Measurements from ENCODE around the gene MEG3.

The MEG3 gene

GRCh38 chr14:100890061-100890850 lies 64.3 kb downstream of the MEG3 start:
- no peak for DNase-seq (ENCODE audit: low read depth)
- no peak overlapping the region for H3K4me3 ChIP-seq (ENCODE audit: low read length)
- TF ChIP-seq, protein P1, sequence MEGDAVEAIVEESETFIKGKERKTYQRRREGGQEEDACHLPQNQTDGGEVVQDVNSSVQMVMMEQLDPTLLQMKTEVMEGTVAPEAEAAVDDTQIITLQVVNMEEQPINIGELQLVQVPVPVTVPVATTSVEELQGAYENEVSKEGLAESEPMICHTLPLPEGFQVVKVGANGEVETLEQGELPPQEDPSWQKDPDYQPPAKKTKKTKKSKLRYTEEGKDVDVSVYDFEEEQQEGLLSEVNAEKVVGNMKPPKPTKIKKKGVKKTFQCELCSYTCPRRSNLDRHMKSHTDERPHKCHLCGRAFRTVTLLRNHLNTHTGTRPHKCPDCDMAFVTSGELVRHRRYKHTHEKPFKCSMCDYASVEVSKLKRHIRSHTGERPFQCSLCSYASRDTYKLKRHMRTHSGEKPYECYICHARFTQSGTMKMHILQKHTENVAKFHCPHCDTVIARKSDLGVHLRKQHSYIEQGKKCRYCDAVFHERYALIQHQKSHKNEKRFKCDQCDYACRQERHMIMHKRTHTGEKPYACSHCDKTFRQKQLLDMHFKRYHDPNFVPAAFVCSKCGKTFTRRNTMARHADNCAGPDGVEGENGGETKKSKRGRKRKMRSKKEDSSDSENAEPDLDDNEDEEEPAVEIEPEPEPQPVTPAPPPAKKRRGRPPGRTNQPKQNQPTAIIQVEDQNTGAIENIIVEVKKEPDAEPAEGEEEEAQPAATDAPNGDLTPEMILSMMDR (conservative IDR thresholded peaks at IDR 0.05; ENCODE audit: low read length), result no peak

DNA sequence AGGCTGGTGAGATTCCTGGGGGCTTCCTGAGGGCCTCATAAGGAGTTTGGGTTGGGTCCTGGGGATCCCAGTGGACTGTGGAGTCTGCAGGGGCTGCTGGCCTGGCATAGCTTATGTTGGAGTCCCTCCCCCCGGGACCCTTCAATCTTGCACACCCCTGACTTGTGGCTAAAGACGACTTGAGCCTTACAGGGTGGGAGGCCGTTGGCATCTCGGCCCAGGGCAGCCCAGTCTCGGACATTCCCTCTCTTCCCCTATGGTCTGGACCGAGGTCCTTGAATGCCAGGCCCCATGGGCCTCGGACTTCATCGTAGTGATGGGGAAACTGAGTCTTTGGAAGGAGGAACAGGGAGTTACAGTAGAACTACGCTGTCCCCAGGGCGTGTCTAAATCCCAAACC lies 65.1 kb downstream of the MEG3 start:
- H3K4me3 ChIP-seq (ENCODE audit: low read length), result no peak overlapping the region
- TF ChIP-seq, protein P1 (conservative IDR thresholded peaks at IDR 0.05; ENCODE audit: low read length), result no peak
- no peak for DNase-seq (ENCODE audit: low read depth)

DNA sequence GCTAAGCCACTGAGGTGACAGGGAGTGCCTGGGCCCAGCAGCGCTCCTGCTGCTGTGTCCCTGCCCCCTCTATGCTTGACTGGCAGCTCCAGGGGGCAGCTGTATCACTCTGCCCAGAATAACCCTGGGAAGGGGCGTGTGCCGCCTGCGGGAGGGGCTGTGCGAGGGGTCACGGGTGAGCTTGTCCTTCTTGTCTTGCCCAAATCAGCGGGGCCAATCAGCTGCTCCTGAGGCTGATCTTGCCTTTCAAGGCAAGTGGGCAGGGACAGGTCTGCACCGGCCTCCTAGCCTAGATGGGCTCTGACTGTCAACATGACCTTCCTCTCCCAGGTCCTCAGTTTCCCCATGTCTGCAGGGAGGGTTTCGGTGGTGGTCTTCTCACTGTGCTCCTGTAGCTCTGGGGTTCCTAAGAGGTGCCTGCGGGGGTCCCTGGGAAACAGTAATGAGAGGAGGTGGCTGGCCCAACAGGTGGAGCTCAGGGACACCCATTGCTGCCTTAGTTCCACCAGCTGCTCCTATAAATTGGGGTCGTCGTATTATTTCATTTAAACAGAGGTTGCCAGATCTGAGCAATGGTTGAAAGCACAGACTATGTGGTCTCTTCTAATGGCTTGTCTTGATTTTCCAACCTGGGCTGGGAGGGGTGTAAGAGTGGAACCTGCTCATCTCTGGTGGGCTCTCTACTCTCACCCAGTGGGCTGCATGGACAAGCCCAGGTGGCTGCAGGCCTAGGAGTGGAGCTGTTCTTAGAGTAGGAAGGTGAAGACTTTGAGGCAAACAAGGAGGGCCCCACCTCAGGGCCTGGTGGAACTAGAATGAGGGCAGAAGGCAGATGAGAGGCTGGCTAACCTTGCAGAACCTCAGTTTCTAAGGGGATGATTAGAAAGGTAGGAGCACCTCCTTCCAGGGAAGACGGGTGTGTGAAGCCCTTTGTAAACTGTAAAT lies 65.9 kb downstream of the MEG3 start:
- TF ChIP-seq, protein P1 (conservative IDR thresholded peaks at IDR 0.05; ENCODE audit: low read length), result no peak
- DNase-seq (ENCODE audit: low read depth), result no peak
- H3K4me3 ChIP-seq (ENCODE audit: low read length), result no peak overlapping the region

DNA sequence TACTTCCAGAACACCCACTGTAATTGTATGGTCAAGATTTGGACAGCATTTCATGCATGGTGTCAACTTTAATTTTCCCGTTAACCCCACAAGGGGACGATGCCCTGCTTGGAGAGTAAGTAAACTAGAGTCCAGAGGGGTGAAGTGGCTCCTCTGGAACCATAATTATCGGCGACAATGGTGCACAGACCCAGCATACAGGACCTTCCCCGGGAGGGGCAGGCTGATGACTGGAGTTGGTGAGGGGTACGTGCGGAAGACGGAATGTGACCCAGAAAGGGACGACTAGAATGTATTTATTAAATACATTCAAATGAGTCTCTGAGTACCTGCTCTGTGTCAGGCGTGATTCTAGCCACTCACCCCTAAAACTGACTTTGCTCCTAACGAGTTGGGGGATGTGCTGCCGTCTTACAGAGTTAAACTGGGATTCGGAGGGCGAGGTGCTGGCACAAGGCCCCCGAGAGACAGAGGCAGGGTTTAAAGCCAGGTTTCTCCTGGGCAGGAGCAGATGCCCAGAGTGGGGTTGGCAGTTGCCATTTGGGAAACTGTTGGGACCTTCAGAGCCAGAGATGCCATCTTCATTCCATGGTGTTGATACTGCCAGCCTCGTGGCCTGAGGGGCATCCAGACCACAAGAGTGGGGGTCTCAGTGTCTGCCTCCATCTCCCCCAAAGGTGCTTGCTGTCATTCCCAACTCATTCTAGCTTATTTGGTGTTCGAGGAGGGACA lies 66.7 kb downstream of the MEG3 start:
- no peak overlapping the region for H3K4me3 ChIP-seq (ENCODE audit: low read length)
- no peak for DNase-seq (ENCODE audit: low read depth)
- TF ChIP-seq, protein P1 (conservative IDR thresholded peaks at IDR 0.05; ENCODE audit: low read length), result no peak

GRCh38 chr14:100893228-100893601 lies 67.3 kb downstream of the MEG3 start:
- TF ChIP-seq, protein P1 (conservative IDR thresholded peaks at IDR 0.05; ENCODE audit: low read length), result no peak
- no peak for DNase-seq (ENCODE audit: low read depth)
- H3K4me3 ChIP-seq (ENCODE audit: low read length), result no peak overlapping the region

- TF ChIP-seq, protein P1 (conservative IDR thresholded peaks at IDR 0.05; ENCODE audit: low read length), result no peak
- no peak overlapping the region for H3K4me3 ChIP-seq (ENCODE audit: low read length)
- no peak for DNase-seq (ENCODE audit: low read depth)
Observed at GRCh38 chr14:100893760-100894159, 67.8 kb downstream of the MEG3 start.
